Activated naive CD4-positive, alpha-beta T cell treated with anti-CD3 and anti-CD28 coated beads, Interleukin-2, amount 50 U/mL, for 16 hours (primary cell): ENCODE measurements around the gene ZCCHC10.
"Not testable (repeated sequence)": the region's sequence is repeated elsewhere in the genome, so short reads cannot be mapped to it uniquely, and the experiment has no call there.

Source experiments
- DNase-seq: peaks from one replicate; pipeline ENCODE4 v3.0.0-alpha.2; 2020

Gene ZCCHC10

DNA sequence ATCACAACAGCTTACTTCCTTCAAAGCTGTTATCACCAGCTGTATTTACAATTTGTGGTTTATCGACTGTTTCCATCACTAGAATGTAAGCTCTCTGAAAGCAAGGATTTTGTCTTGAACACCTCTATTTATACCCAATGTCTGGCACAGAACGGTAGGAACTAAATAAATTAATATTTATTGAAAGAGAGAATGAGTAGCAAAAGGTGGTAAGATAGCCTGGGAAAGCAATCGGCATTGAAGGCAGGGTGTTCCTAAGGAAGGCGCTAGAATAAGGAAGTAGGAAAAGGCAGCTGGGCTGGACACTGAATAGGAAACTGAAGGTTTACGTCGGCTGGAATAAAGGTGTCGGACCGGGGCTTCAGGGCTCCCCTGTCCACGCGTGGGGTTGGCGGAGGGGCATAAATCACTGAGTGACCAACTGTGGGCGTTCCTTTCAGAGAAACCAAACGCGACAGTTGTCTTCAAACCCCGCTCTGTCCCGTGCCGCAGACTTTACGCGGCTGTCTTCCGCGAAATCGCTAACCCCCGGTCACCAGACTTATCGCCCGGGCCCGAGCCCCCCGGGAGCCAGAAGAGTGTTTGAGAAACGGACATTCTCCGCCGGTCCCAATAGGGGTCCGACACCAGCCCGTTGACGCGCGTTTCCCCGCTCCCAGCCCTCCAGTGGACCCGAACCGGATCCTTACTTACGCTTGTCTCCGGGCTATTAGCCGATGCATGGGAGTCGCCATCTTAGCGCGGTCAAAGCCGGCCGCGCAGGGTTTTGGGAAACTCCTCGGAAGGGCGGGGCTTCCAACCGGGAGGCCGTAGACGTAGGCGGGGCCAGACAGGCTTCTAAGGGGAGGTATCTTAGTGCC is at the start of gene ZCCHC10:
TSS of gene ZCCHC10 (minus strand) at position 746 of the 860 bp plus-strand sequence. CDS start at position 734, 12 bp downstream.
- DNase-seq: peak; percentile 94

DNA sequence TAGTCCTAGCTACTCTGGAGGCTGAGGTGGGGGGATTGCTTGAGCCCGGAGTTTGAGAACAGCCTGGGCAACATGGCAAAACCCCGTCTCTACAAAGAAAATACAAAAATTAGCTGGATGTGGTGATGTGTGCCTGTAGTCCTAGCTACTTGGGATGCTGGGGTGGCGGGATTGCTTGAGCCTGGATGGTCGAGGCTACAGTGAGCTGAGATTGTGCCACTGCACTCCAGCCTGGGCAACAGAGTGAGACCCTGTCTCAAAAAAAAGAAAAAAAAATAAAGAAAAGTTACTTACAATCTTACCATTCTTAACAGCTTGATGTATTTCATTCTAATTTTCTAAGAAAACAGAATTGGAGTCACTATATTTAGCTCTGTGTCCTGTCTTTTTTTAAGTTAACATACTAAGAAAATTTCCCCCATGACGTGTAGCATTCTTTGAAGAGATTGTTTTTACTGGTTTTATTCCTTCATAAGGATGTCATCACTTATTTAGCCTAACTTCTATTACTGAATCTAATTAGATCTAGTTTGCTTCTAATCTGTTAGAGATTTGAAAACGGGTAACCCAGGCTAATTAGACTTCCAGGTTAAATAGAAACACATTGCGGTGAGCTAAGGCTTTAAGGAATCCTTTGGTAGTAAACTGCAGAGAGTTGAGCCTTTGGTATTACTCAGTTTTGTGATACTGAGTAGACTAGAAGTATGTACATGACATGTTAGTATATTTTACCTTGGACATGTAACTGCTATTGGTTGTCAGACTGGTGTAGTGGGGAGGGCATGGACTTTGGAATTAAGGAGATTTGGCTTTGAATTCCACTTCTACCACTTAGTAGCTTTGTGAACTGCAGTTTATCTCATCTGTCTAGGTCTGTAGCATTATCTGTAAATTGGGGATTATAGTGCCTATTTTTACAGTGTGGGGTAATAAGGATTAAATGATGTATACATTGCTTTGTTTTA is 49.5 kb upstream of the ZCCHC10 start:
- DNase-seq: no peak

DNA sequence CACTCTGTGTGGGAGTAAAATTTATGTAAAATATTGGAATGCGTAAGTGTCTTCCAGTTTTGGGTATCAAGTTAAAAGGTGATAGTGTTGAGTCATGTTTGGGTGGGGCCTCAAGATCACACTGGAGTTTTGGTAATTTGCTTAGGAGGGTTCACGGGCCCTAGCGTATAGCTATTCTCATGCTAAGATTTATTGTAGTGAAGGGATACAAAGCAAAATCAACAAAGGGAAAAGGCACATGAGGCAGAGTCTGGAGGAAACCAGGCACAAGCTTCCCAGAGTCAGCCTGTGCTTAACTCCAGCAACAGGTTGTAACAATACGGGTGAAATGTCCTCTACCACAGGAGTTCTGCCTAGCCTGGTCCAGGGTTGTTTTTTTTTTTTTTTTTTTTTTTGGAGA is 45.7 kb upstream of the ZCCHC10 start:
- no peak for DNase-seq

DNA sequence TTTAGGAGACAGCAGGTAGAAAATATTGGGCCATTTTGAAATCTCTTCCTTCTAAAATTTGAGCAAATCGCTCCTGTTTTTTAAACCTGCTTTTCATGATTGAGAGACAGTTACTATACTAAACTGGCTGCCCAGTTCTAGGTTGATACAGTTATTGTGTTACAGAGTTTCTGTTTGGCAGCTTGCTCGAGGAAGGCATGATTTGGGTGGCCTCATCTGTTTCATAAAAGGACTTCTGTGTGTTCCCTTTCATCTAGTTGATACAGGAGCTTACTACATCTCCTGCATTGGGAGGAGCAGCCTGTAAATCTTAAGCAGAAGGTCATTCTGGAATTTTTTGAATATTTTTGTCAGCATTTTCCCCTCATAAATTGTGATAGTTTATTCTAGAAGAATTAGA is 39.7 kb upstream of the ZCCHC10 start:
- no peak for DNase-seq

DNA sequence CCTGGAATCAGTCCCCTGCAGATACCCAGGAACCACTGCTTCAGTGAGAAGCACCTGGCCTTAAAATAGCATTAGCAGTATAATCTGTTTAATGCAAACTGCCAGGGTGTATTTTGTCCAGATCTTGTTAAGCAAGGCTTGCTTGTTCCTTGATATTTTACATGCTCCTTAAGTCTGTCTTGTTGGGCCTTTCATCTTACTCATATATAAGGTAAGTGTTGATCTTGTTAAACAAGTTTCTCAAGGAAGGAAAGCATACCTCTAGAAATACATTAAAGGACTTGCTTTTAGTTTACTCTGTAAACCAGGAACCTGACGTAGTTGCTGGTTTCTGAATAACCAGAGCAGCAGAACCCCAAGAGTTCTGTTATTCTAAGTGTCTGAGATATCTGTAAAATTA is 39.1 kb upstream of the ZCCHC10 start:
- no peak for DNase-seq

DNA sequence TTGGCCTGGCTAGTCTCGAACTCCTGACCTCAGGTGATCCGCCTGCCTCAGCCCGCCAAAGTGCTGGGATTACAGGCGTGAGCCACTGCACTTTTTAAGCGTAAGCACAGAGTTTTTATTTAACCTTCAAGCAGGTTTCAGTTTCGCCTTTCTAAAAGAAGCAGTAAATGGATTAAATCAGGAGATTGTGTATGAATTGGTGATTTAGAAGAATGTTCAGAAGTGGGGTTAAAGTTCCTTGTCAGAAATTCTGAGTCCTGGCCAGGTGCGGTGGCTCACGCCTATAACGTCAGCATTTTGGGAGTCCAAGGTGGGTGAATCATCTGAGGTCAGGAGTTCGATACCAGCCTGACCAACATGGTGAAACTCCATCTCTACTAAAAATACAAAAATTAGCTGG is 37.6 kb upstream of the ZCCHC10 start:
- no peak for DNase-seq

DNA sequence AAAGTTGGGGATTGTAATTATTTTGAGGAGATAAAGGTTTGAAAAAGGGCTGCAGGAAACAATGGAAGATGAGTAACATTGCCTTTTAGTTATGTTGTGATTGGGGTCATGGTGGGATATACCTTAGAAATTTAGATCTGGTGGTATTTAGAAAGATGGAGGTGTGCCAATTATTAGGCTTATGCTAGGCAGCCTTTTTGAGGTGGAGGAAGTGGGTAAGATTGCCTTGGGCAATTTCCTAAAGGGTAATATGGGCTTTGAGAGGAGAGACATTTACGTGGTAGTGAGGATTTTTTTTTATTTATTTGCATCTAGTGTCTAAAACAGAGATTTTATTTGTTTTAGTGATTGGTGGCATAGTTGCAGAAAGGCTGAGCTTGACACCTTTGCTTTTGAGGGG is 35.9 kb upstream of the ZCCHC10 start:
- no peak for DNase-seq

DNA sequence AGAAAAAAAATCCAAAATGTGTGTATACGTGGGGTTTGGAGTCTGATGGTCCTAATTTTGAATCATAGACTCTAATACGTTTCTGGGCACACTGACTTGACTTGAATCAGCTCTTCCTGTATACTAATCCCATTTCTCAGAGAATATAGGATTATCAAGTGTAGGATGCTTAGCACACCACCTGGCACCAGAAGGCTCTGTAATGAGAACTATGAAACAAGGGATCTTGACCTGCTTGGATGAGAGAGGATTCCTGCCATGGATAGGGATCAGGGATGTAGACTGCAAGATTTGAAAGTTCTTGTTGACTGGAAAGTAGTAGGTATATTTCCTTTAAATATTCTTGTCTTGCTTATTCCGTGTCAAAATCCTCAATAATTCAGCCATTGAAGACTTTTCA is 33.3 kb upstream of the ZCCHC10 start:
- no peak for DNase-seq

DNA sequence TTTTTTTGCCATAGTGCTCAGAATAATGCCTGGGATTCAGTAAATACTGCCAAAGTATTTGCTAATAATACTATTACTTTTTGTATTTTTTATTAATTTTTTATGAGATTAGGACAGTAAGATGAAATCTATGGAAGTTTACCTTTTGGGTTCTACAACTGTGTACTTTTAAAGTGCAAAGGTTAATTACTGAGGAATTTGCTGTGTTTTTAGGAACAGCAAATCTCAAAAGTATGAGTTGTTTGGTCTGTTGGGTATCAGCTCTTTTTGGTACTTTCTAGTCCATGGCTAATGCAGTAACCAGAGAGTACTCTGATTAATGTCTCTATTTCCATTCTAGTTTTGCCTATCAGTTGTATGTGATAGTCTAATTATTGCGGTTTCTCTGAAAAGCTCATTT is 30.5 kb upstream of the ZCCHC10 start:
- no peak for DNase-seq

DNA sequence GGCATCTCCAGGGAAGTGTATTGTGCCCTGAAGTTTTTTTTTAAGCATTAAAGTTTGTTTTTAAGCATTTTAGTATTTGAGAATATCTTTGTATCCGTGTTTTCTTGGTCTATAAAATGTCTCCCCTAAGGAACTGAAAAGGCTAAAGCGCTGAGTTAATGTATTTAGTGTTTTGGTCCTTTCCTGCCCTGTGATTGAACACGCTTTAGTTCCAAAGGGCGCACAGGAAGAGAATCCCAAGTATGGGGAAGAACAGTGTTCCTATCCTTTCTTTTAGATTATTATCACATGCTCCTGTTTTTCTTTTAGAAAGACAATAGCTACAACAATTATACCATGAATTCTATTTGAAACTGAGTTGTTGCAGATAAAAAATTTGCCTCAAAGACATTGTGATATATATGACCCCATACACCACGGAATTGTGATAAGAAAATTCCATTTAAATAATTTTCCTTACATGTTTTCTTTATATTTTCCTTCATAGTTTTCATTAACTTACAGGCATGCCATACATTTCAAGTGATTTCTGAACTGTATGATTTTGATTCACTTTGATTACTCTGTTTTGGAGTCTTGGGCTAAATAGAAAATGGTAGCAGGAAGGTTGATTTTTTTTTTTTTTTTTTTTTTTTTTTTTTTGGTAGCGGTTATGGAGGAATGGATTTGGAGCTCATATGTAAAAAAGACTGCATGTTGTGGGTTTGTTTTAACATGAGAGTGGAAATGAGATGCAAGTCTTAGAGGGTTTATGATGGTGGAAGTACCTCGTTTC is 28.5 kb upstream of the ZCCHC10 start:
- no peak for DNase-seq

DNA sequence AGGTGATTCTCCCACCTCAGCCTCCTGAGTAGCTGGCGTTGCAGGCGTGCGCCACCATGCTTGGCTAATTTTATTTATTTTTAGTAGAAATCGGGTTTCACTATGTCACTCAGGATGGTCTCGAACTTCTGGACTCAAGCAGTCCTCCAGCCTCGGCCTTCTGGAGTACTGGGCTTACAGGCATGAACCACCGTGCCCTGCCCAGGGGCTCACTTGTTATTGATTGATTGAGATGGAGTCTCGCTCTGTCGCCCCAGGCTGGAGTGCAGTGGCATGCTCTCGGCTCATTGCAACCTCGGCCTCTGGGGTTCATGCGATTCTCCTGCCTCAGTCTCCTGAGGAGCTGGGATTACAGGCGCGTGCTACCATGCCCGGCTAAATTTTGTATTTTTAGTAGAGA is 27.1 kb upstream of the ZCCHC10 start:
- DNase-seq: no peak

DNA sequence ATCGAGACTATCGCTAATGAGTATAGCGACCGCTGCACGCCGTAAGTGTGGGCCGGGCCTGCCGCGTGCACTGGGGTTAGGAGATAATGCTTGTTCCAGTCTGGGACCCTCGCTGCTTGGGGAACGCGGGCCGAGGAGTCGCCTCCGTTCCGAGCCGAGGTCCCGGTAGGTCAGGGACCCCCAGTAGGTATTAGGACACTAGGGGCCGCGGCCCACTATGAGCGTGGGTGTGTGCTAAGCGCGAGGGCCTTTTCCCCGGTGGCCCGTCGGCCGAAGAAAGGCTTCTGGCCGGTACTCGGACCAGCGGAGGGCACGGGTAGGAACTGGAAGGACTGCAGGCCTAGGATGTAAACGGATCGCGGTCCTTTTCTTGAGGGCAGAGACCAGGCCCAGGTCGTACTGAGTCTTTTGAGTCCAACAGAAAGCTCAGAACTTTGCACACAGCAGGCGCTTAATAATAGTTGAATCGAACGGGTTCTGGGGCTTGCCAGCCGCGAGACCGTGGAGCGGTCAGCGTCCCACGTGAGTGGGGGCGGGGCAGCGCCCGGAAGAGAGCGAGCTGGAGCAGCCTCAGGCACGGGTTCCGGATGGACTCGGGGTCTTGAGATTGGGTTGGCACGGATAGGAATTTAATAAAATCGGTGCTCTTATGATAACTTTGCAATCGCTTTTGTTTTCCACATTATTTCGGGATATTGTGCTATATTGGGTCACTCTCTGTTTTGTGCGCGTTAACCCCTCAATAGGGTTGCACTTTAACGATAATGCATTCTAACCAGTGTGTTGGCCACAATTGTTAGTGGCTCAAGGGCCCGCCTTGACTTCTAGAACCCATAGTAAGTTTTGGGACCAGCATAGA is 26.2 kb upstream of the ZCCHC10 start:
- DNase-seq: peak; percentile 54

DNA sequence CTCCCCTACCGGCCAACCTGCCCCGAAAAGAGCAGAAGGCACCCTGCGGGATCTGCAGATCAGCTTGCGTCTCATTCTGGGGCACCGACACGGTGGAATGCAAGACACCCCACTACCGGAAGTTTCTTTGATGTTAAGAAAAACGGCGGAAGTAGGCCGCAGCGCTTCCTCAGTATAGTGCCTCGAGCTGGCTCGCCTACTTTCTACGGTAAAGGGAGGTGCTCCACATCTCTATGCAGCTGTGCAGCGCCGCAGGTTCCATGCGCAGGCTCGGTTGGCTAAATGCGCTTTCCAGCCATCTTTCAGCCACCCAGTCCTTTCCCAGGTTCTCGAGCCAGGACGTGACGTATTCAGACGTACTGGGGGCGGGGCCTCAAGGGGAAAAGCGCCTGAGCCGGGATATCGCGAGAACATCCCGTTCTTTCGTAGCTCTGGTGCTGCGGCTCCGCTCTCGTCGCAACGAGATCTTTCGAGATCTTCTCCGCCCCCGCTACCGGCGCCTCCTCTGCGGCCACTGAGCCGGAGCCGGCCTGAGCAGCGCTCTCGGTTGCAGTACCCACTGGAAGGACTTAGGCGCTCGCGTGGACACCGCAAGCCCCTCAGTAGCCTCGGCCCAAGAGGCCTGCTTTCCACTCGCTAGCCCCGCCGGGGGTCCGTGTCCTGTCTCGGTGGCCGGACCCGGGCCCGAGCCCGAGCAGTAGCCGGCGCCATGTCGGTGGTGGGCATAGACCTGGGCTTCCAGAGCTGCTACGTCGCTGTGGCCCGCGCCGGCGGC is 25.4 kb upstream of the ZCCHC10 start, which contains the start of gene HSPA4:
TSS of gene HSPA4 (plus strand) at position 472 of the 775 bp plus-strand sequence. CDS start at position 710, 238 bp downstream.
- peak; percentile 97 for DNase-seq

DNA sequence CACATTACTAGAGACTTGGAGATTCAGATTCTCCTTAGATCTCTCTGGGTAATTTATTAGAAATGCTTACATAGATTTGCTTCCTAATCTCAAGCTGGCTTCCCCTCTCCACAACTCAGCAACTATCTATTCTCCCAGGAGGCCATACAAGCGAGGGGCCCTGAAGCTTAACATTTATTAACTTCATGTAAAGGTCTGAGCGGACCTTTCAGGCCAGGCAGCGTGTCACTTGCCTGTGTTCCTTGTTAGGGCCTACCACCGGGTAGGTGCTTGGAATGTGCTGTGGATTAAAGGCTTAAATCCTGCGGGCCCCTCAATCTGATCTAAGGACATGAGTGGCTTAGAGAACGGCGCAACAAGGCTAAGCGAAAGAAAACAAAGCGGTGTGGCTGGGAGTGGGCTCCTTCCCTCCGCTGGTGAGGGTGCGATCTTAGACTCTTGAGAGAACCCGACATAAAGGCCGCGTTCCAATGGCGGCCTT is 24.8 kb upstream of the ZCCHC10 start:
- DNase-seq: no peak

DNA sequence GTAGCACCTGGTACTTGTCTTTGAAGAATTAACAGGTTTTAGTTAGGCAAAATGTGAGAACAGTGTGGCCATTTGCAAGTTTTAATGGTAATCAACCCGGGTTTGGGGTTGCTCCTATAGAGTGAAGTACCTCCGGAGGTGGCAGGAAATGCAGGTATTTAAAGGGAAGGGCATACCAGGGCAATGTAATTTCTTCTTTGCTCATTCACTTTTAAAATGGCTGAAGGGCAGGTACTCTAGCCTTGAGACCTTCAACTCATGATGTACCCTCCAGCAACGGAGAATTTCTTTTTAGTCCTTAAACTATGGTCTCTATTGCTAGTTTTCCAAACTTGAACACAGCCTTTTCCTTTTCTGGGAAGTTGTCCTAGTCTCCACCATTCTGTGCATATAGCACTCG is 24.2 kb upstream of the ZCCHC10 start:
- no peak for DNase-seq

DNA sequence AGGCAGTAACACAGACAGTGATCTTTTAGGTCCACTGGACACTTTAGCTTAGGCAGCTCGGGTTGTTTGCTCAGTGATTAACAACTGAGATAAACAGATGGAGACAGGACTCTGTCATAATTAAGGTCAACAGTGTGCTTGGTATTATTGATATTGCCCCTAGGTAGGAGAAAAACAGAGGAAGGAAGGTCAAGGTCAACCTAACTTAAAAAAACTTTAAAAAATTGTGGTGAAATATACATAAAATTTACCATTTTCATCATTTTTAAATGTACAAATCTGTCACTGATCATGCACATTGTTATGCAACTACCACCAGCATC is 23.3 kb upstream of the ZCCHC10 start:
- no peak for DNase-seq

DNA sequence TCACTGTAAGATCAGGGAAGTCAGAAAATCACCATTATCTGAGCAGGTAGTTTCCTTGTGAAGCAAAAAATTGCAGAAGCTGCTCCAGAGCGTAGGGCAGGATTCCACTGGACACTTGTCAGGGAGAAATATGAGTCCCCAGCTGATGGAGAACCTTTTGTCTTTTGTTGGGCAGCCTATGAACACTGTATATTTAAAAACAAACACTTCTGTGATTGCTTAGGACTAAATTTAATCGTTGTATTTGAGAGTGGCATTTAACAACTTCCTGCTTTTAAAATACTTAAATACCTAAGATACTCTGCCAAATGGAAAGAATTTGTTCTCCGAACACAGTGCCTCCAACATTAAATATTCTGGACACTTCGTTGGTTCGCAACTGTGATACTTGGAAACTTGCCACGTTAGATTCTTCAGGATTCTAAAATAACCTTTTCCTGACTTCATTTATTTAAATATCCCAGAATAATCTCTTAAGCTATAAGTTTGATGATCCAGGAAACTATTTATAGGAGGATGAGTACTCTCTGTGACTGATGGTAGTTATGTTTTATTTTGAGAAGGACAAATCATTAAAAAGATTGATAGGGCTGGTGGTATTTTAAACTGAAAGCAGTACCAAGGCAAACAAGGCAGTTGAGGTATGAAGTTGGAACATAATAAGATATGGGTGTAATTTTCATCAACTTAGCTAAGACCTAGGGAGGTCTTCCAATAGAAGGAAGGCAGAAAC is 22.8 kb upstream of the ZCCHC10 start:
- no peak for DNase-seq

DNA sequence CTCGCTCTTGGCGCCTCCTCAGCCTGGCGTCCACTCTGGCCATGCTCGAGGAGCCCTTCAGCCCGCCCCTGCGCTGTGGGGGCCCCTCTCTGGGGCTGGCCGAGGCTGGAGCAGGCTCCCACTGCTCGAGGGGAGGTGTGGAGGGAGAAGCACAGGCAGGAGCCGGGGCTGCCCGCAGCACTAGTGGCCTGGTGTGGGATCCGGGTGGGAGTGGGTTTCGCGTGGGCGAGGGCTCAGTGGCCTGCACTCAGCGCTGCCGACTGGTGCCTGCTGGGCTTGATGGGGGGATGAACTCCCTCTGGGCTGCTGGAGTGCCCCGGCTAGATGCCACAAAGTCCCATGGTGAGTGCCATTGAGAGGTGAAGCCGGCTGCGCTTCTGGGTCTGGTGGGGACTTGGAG is 21.1 kb upstream of the ZCCHC10 start:
- DNase-seq: no peak

DNA sequence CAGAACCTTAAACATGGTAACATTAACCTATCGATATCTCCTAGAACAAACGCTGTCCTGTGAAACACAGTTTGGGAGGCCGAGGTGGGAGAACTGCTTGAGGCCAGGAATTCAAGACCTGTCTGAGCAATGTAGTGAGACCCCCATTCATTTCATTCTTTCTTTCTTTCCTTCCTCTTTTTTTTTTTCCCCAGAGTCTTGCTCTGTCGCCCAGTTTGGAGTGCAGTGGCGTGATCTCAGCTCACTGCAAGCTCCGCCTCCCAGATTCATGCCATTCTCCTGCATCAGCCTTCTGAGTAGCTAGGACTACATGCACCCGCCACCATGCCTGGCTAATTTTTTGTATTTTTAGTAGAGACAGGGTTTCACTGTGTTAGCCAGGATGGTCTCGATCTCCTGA is 20.2 kb upstream of the ZCCHC10 start:
- not testable (repeated sequence) for DNase-seq

DNA sequence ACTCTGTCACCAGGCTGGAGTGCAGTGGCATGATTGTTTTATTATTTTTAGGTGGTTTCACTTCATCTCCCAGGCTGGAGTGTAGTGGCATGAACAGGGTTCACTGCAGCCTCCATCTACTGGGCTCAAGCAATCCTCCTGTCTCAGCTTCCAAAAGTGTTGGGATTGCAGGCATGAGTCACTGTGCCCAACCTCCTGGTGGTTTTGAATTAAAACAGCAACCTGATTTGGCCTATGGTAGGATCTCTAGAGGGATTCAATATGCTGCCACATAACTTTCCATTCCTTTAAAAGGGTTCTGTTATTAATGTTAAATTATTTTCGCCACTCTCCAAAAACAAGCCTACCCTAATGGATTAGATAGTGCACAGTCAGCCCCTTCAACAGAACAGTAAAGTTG is 15.6 kb upstream of the ZCCHC10 start:
- no peak for DNase-seq
